ENCODE results near the gene CCDC32. TPM values are rescaled to one million over a fixed set of nuclear protein-coding genes. Genes with fewer than 3 reads are reported as not detected.

Gene CCDC32
- polyA plus RNA-seq, 1 experiment: 16.7 TPM

GRCh38 chr15:40555876-40556275 is 9.0 kb downstream of the CCDC32 start:
- POLR2A ChIA-PET: no interaction called here
- no peaks in the 10 kb centered on the region for H3K27me3 ChIP-seq (ENCODE audit: control insufficient read depth, insufficient read depth, low read length)
- no peak overlapping the region for H3K4me3 ChIP-seq (ENCODE audit: low read depth, low read length)
- no peak for TF ChIP-seq CTCF (IDR thresholded peaks at IDR 0.05; ENCODE audit: low read depth, low read length)
- DNase-seq (ENCODE audit: low read depth, low spot score): no peak
- CTCF ChIA-PET: interaction anchor here (1.0 kb wide), 1 partner anchor 34 kb away, joined by 6 read pairs; no protein-coding TSS in a partner anchor
- no peaks in the 10 kb centered on the region for H3K9me3 ChIP-seq (ENCODE audit: control insufficient read depth, insufficient read depth, low read length)
- H3K27ac ChIP-seq (ENCODE audit: low read depth, low read length): no peak overlapping the region

- ChIA-PET CTCF (interaction anchor here (0.6 kb wide), 1 partner anchor 775 kb away, joined by 3 read pairs; no protein-coding TSS in a partner anchor), POLR2A (no interaction called here)
- Histone ChIP-seq H3K9me3 (ENCODE audit: control insufficient read depth, insufficient read depth, low read length) (no peaks in the 10 kb centered on the region), H3K27me3 (ENCODE audit: control insufficient read depth, insufficient read depth, low read length) (no peaks in the 10 kb centered on the region), H3K4me3 (ENCODE audit: low read depth, low read length) (no peak overlapping the region), H3K27ac (ENCODE audit: low read depth, low read length) (no peak overlapping the region)
- DNase-seq (ENCODE audit: low read depth, low spot score): no peak
- no peak for TF ChIP-seq CTCF (IDR thresholded peaks at IDR 0.05; ENCODE audit: low read depth, low read length)
These were observed 10.7 kb downstream of the CCDC32 start for GRCh38 chr15:40554161-40554525.

- ChIA-PET POLR2A (interaction anchor here (0.5 kb wide), 1 partner anchor 14 kb away, joined by 3 read pairs; the partner anchor contains the start of gene CCDC32), CTCF (interaction anchor here (0.9 to 1.3 kb wide), 2 partner anchors 44 to 309 kb away, joined by 3 read pairs; no protein-coding TSS in a partner anchor)
- Histone ChIP-seq H3K27ac (ENCODE audit: low read depth, low read length) (no peak overlapping the region), H3K4me3 (ENCODE audit: low read depth, low read length) (no peak overlapping the region), H3K9me3 (ENCODE audit: control insufficient read depth, insufficient read depth, low read length) (no peaks in the 10 kb centered on the region), H3K27me3 (ENCODE audit: control insufficient read depth, insufficient read depth, low read length) (no peaks in the 10 kb centered on the region)
- no peak for TF ChIP-seq CTCF (IDR thresholded peaks at IDR 0.05; ENCODE audit: low read depth, low read length)
- no peak for DNase-seq (ENCODE audit: low read depth, low spot score)
These were observed 14.4 kb downstream of the CCDC32 start for GRCh38 chr15:40550341-40551037.

GRCh38 chr15:40549894-40550293 is 14.9 kb downstream of the CCDC32 start:
- Histone ChIP-seq H3K27me3 (ENCODE audit: control insufficient read depth, insufficient read depth, low read length) (no peaks in the 10 kb centered on the region), H3K27ac (ENCODE audit: low read depth, low read length) (no peak overlapping the region), H3K4me3 (ENCODE audit: low read depth, low read length) (no peak overlapping the region), H3K9me3 (ENCODE audit: control insufficient read depth, insufficient read depth, low read length) (no peaks in the 10 kb centered on the region)
- CTCF ChIA-PET: interaction anchor here (0.9 to 1.3 kb wide), 2 partner anchors 43 to 309 kb away, joined by 3 read pairs; no protein-coding TSS in a partner anchor
- no peak for DNase-seq (ENCODE audit: low read depth, low spot score)
- TF ChIP-seq CTCF (IDR thresholded peaks at IDR 0.05; ENCODE audit: low read depth, low read length): no peak
- POLR2A ChIA-PET: interaction anchor here (0.5 kb wide), 1 partner anchor 15 kb away, joined by 3 read pairs; the partner anchor contains the start of gene CCDC32

- POLR2A ChIA-PET: no interaction called here
- no peaks in the 10 kb centered on the region for H3K27me3 ChIP-seq (ENCODE audit: control insufficient read depth, insufficient read depth, low read length)
- no peak for DNase-seq (ENCODE audit: low read depth, low spot score)
- H3K4me3 ChIP-seq (ENCODE audit: low read depth, low read length): no peak overlapping the region
- no peaks in the 10 kb centered on the region for H3K9me3 ChIP-seq (ENCODE audit: control insufficient read depth, insufficient read depth, low read length)
- H3K27ac ChIP-seq (ENCODE audit: low read depth, low read length): no peak overlapping the region
- no peak for TF ChIP-seq CTCF (IDR thresholded peaks at IDR 0.05; ENCODE audit: low read depth, low read length)
- CTCF ChIA-PET: no interaction called here
These were observed 16.2 kb downstream of the CCDC32 start for GRCh38 chr15:40548610-40549009.

Measured in AG04450 (cell line).